H1 (cell line): ENCODE results near the gene DLEC1. TPM values are rescaled to one million over a fixed set of nuclear protein-coding genes. Genes with fewer than 3 reads are reported as not detected.

Experiments
- CTCF ChIA-PET: fragments of 300-600 bp; sonication (Branson Sonifier 250); formaldehyde crosslinking; loops from one replicate; lab custom pipeline; 2021; ENCODE audit not compliant: partially characterized antibody; lab: Charles Lee
- POLR2A ChIA-PET: fragments of 300-600 bp; sonication (Branson Sonifier 250); formaldehyde crosslinking; loops from one replicate; lab custom pipeline; 2021; ENCODE audit warnings: inconsistent platforms; ENCODE audit not compliant: partially characterized antibody; lab: Charles Lee
- DNase-seq, 2 experiments: peaks; one replicate each; pipeline versions ENCODE4 v3.0.0 to v3.0.0-alpha.2; 2010 to 2022; ENCODE audit warnings: low spot score in 2 of 2, low read depth in 1 of 2, mixed read lengths in 1 of 2
- FAIRE-seq: peaks from 2 replicates; lab custom pipeline; 2011; peaks lifted over from hg19 to GRCh38; lab: Jason Lieb, UNC
- H2AFZ ChIP-seq: 2 replicates; pipeline ENCODE4 v1.8.1; 2012; ENCODE audit warnings: low read length, inconsistent platforms
- H2AK5ac ChIP-seq: 2 replicates; pipeline ENCODE4 v1.6.1; 2013; ENCODE audit warnings: low read depth, low read length
- H2BK120ac ChIP-seq: replicated peaks from 2 replicates; pipeline ENCODE3; 2013; ENCODE audit warnings: low read depth, low read length, inconsistent platforms
- H2BK12ac ChIP-seq: 2 replicates; pipeline ENCODE4 v1.6.1; 2013; ENCODE audit warnings: low read depth, low read length
- H2BK15ac ChIP-seq: 2 replicates; pipeline ENCODE4 v1.6.1; 2013; ENCODE audit warnings: low read length
- H2BK20ac ChIP-seq: 2 replicates; pipeline ENCODE4 v1.6.1; 2013; ENCODE audit warnings: low read length
- H2BK5ac ChIP-seq: 2 replicates; pipeline ENCODE4 v1.6.1; 2013; ENCODE audit warnings: low read depth, low read length
- H3K14ac ChIP-seq: 2 replicates; pipeline ENCODE4 v1.6.1; 2013; ENCODE audit warnings: inconsistent platforms; ENCODE audit not compliant: insufficient read length
- H3K18ac ChIP-seq: 2 replicates; pipeline ENCODE4 v1.6.1; 2013; ENCODE audit warnings: low read length; ENCODE audit errors: extremely low read depth
- H3K23ac ChIP-seq: 2 replicates; pipeline ENCODE4 v1.6.1; 2013; ENCODE audit warnings: inconsistent platforms; ENCODE audit not compliant: insufficient read length
- H3K23me2 ChIP-seq: 2 replicates; pipeline ENCODE4 v1.6.1; 2013; ENCODE audit warnings: low read depth, low read length
- H3K27ac ChIP-seq: 2 replicates; pipeline ENCODE4 v1.6.1; 2011; ENCODE audit warnings: low read depth, low read length, inconsistent platforms
- H3K27me3 ChIP-seq, 4 experiments: replicated peaks in 1 of 4; 1 replicate in 1 of 4; 2 replicates in 3 of 4; pipeline versions ENCODE4 v1.6.1 to v1.8.1; 2011 to 2013; ENCODE audit warnings: low read length in 3 of 4, mild to moderate bottlenecking in 3 of 4, inconsistent platforms in 2 of 4, mixed read lengths in 2 of 4, moderate library complexity in 1 of 4; ENCODE audit not compliant: control insufficient read depth in 3 of 4, insufficient read depth in 3 of 4; ENCODE audit errors: extremely low read depth in 1 of 4
- H3K36me3 ChIP-seq, 4 experiments: 2 replicates each; pipeline versions ENCODE4 v1.6.1 to v1.8.1; 2011 to 2013; ENCODE audit warnings: mild to moderate bottlenecking in 4 of 4, low read length in 3 of 4, moderate library complexity in 2 of 4, control low read depth in 1 of 4, inconsistent platforms in 1 of 4; ENCODE audit not compliant: insufficient read depth in 4 of 4, control insufficient read depth in 2 of 4
- H3K4ac ChIP-seq: replicated peaks from 2 replicates; pipeline ENCODE3; 2013; ENCODE audit warnings: low read length, low read depth, mixed read lengths, inconsistent platforms; ENCODE audit not compliant: insufficient read length
- H3K4me1 ChIP-seq, 4 experiments: replicated peaks in 1 of 4; 1 replicate in 1 of 4; 2 replicates in 3 of 4; pipeline versions ENCODE4 v1.6.1 to v1.8.1; 2011 to 2013; ENCODE audit warnings: low read length in 3 of 4, inconsistent platforms in 2 of 4, mixed read lengths in 1 of 4; ENCODE audit not compliant: insufficient read depth in 4 of 4, control insufficient read depth in 3 of 4
- H3K4me2 ChIP-seq, 2 experiments: 2 replicates each; pipeline versions ENCODE4 v1.6.1 to v1.8.1; 2011 to 2013; ENCODE audit warnings: low read depth in 2 of 2, low read length in 2 of 2, control low read depth in 1 of 2, inconsistent platforms in 1 of 2, mild to moderate bottlenecking in 1 of 2; ENCODE audit not compliant: insufficient read depth in 1 of 2
- H3K4me3 ChIP-seq, 4 experiments: fragments of 200-600, 300-600 bp in 1 of 4; sonication (generic), shearing (Covaris generic), sonication (Bioruptor Twin) in 1 of 4; 2 replicates each; pipeline versions ENCODE4 v1.5.1 to v1.8.1; 2011 to 2016; ENCODE audit warnings: low read length in 4 of 4, low read depth in 3 of 4, control low read depth in 2 of 4, inconsistent platforms in 2 of 4, mild to moderate bottlenecking in 2 of 4, mixed read lengths in 1 of 4, moderate library complexity in 1 of 4; ENCODE audit not compliant: insufficient read depth in 2 of 4; ENCODE audit errors: extremely low read depth in 1 of 4
- H3K56ac ChIP-seq: replicated peaks from 2 replicates; pipeline ENCODE3; 2013; ENCODE audit warnings: low read depth, mild to moderate bottlenecking, mixed read lengths, low read length, inconsistent platforms; ENCODE audit not compliant: insufficient read length
- H3K79me1 ChIP-seq: 2 replicates; pipeline ENCODE4 v1.6.1; 2013; ENCODE audit warnings: low read depth, low read length, control low read depth
- H3K79me2 ChIP-seq, 2 experiments: 2 replicates each; pipeline versions ENCODE4 v1.6.1 to v1.8.1; 2012 to 2013; ENCODE audit warnings: low read length in 2 of 2, mild to moderate bottlenecking in 2 of 2, inconsistent platforms in 1 of 2; ENCODE audit not compliant: insufficient read depth in 2 of 2, control insufficient read depth in 1 of 2
- H3K9ac ChIP-seq, 4 experiments: replicated peaks in 1 of 4; 1 replicate in 1 of 4; 2 replicates in 3 of 4; pipeline versions ENCODE4 v1.6.1 to v1.8.1; 2011 to 2013; ENCODE audit warnings: low read depth in 3 of 4, low read length in 3 of 4, control low read depth in 2 of 4, mild to moderate bottlenecking in 2 of 4, moderate library complexity in 2 of 4, inconsistent platforms in 1 of 4; ENCODE audit errors: extremely low read depth in 1 of 4
- H3K9me3 ChIP-seq, 2 experiments: 2 replicates each; pipeline versions ENCODE4 v1.6.1 to v1.8.1; 2012 to 2013; ENCODE audit warnings: mild to moderate bottlenecking in 2 of 2, moderate library complexity in 2 of 2, control low read depth in 1 of 2, inconsistent platforms in 1 of 2, low read depth in 1 of 2, low read length in 1 of 2, mixed read lengths in 1 of 2; ENCODE audit not compliant: insufficient read depth in 2 of 2
- H4K20me1 ChIP-seq, 2 experiments: replicated peaks in 1 of 2; 2 replicates each; pipeline versions ENCODE3 to v1.8.1; 2011 to 2013; ENCODE audit warnings: inconsistent platforms in 2 of 2, low read length in 2 of 2, mild to moderate bottlenecking in 1 of 2; ENCODE audit not compliant: insufficient read depth in 2 of 2, control insufficient read depth in 1 of 2
- H4K5ac ChIP-seq: 2 replicates; pipeline ENCODE4 v1.6.1; 2013; ENCODE audit warnings: low read length, low read depth, mixed read lengths, inconsistent platforms; ENCODE audit not compliant: insufficient read length
- H4K8ac ChIP-seq: 2 replicates; pipeline ENCODE4 v1.8.0; 2013; ENCODE audit warnings: mild to moderate bottlenecking, moderate library complexity, low read length, inconsistent platforms; ENCODE audit not compliant: insufficient read depth; ENCODE audit errors: extremely low read depth
- H4K91ac ChIP-seq: replicated peaks from 2 replicates; pipeline ENCODE3; 2013; ENCODE audit warnings: low read length, mixed read lengths, inconsistent platforms; ENCODE audit not compliant: insufficient read length
- BACH1 ChIP-seq: IDR thresholded peaks from 2 replicates; pipeline ENCODE4 v1.6.1; 2012; ENCODE audit warnings: low read length, improper control_type of control experiment
- GABPA ChIP-seq: IDR thresholded peaks from 2 replicates; pipeline ENCODE4 v1.6.1; 2011; ENCODE audit warnings: mild to moderate bottlenecking, low read length, moderate library complexity, borderline replicate concordance; ENCODE audit not compliant: insufficient read depth
- TAF1 ChIP-seq: IDR thresholded peaks from 2 replicates; pipeline ENCODE4 v1.6.1; 2011; ENCODE audit warnings: mild to moderate bottlenecking, low read depth, low read length
- ZNF274 ChIP-seq: IDR thresholded peaks from 2 replicates; pipeline ENCODE4 v1.7.0; 2012; ENCODE audit warnings: low read length, borderline replicate concordance; ENCODE audit errors: extremely low read depth
- WGBS, 2 experiments: shearing (Covaris generic) in 1 of 2; methylation state at CpG; one replicate each; pipeline versions ENCODE4 v1.1.6 to v1.1.7; 2013 to 2015; ENCODE audit warnings: low lambda C conversion rate in 2 of 2, mixed read lengths in 2 of 2, inconsistent platforms in 1 of 2, low coverage in 1 of 2, missing lambda C conversion rate in 1 of 2; ENCODE audit not compliant: insufficient replicate concordance in 2 of 2, insufficient coverage in 1 of 2, insufficient read length in 1 of 2; ENCODE audit errors: extremely low coverage in 1 of 2, missing lambda C conversion rate in 1 of 2; 5-methylcytosine and 5-hydroxymethylcytosine counted together
- polyA plus RNA-seq, 7 experiments: library from polyadenylated mRNA; depleted of rRNA in 3 of 7; stranded (reverse) in 5 of 7; unstranded in 2 of 7; fragments of >200 nt in 5 of 7; fragments of 200-250 nt in 2 of 7; gene quantifications; 1 replicate in 5 of 7; 2 replicates in 1 of 7; 4 replicates in 1 of 7; pipeline versions ENCODE4 v1.2.1 to v1.2.3, GENCODE V29; 2011 to 2013; ENCODE audit warnings: missing spikeins in 2 of 7, mixed read lengths in 2 of 7
- total RNA-seq: library from RNA; stranded (reverse); fragmentation: NEBNext Ultra II Directional; extraction: Animal tissue kit (Norgen Biotek cat#: 25700); gene quantifications from 2 replicates; pipeline ENCODE4 v1.2.1, GENCODE V29; 2021

DLEC1 gene
- total and polyA plus RNA-seq, 2 of the 8 experiments (the other 6 are each of a cell fraction or from before 2014, with no cell fraction given): 0.26 to 0.76 TPM

- H3K4me3 ChIP-seq: no peak overlapping the region
- FAIRE-seq (no peak), DNase-seq (peak in 1 of 2 experiments; percentile 14)
- no peak overlapping the region for H4K8ac ChIP-seq
- no peak overlapping the region for H2BK12ac ChIP-seq
- TF ChIP-seq ZNF274 (no peak), GABPA (no peak), TAF1 (no peak), BACH1 (no peak)
- WGBS, 2 experiments: 91% methylated on average over 3 of the region's 3 CpGs; no CpG with 5 or more reads in 1 of the 2 experiments
- no peak overlapping the region for H3K4me2 ChIP-seq
- H3K23ac ChIP-seq: no peak overlapping the region
- H2AK5ac ChIP-seq: no peak overlapping the region
- H2BK20ac ChIP-seq: no peak overlapping the region
- no peaks in the 10 kb centered on the region for H3K79me1 ChIP-seq
- no peak overlapping the region for H3K9ac ChIP-seq
- no peak overlapping the region for H2BK5ac ChIP-seq
- H2BK15ac ChIP-seq: no peak overlapping the region
- no peak overlapping the region for H3K56ac ChIP-seq
- no peaks in the 10 kb centered on the region for H4K20me1 ChIP-seq
- H4K5ac ChIP-seq: no peak overlapping the region
- H3K27me3 ChIP-seq: no peaks in the 10 kb centered on the region
- no peak overlapping the region for H3K18ac ChIP-seq
- no peak overlapping the region for H3K14ac ChIP-seq
- H3K4ac ChIP-seq: no peak overlapping the region
- H3K9me3 ChIP-seq: no peaks in the 10 kb centered on the region
- H3K79me2 ChIP-seq: no peaks in the 10 kb centered on the region
- ChIA-PET POLR2A (interaction anchor here (1.1 kb wide), 1 partner anchor 10 kb away, joined by 3 read pairs; no protein-coding TSS in a partner anchor), CTCF (interaction anchor here (1.9 to 10.9 kb wide), 2 partner anchors 10 to 14 kb away, joined by 11 to 52 read pairs; partner anchors contain the start of genes ACAA1, MYD88 and OXSR1)
- H3K27ac ChIP-seq: no peak overlapping the region
- no peaks in the 10 kb centered on the region for H3K4me1 ChIP-seq
- H3K36me3 ChIP-seq: no peaks in the 10 kb centered on the region
- H3K23me2 ChIP-seq: no peaks in the 10 kb centered on the region
- H4K91ac ChIP-seq: no peak overlapping the region
- no peak overlapping the region for H2BK120ac ChIP-seq
- H2AFZ ChIP-seq: no peak overlapping the region
Observed at GRCh38 chr3:38149708-38150107, 110.7 kb downstream of the DLEC1 start.
